ENCODE measurements around the gene CA10. TPM values are rescaled to one million over a fixed set of nuclear protein-coding genes. Genes with fewer than 3 reads are reported as not detected.
A peak's percentile ranks its signal among the peaks of the same experiment; 100 is the strongest.

The CA10 gene
- polyA plus RNA-seq, 1 donor from 2014 or later = not detected

- no peak overlapping the region for H3K4me3 Mint-ChIP-seq
- peaks cover 7% of the 10 kb centered on the region for H3K27me3 Mint-ChIP-seq
- no peaks in the 10 kb centered on the region for H3K4me1 Mint-ChIP-seq
- peaks cover 0 to 2% (median 0%) of the 10 kb centered on the region in 3 donors for H3K9me3 Mint-ChIP-seq
- no peak overlapping the region for H3K27ac Mint-ChIP-seq
- H3K36me3 Mint-ChIP-seq = no peaks in the 10 kb centered on the region
Measured at GRCh38 chr17:51651513-51652298, 506.8 kb downstream of the CA10 start.

GRCh38 chr17:51650772-51651171 is 507.7 kb downstream of the CA10 start:
- H3K9me3 Mint-ChIP-seq = peaks cover 0 to 2% (median 0%) of the 10 kb centered on the region in 3 donors
- H3K36me3 Mint-ChIP-seq = no peaks in the 10 kb centered on the region
- no peaks in the 10 kb centered on the region for H3K4me1 Mint-ChIP-seq
- peaks cover 8% of the 10 kb centered on the region for H3K27me3 Mint-ChIP-seq
- no peak overlapping the region for H3K4me3 Mint-ChIP-seq
- no peak overlapping the region for H3K27ac Mint-ChIP-seq

GRCh38 chr17:51650202-51650601 is 508.3 kb downstream of the CA10 start:
- Mint-ChIP-seq H3K4me3 (no peak overlapping the region), H3K9me3 (peaks cover 0 to 2% (median 0%) of the 10 kb centered on the region in 3 donors), H3K4me1 (no peaks in the 10 kb centered on the region), H3K27me3 (peaks cover 10% of the 10 kb centered on the region), H3K36me3 (no peaks in the 10 kb centered on the region), H3K27ac (no peak overlapping the region)

- Mint-ChIP-seq H3K27me3 (peaks cover 14% of the 10 kb centered on the region), H3K4me3 (no peak overlapping the region), H3K9me3 (peaks cover 0 to 3% (median 2%) of the 10 kb centered on the region in 3 donors), H3K4me1 (no peaks in the 10 kb centered on the region), H3K36me3 (no peaks in the 10 kb centered on the region), H3K27ac (no peak overlapping the region)
Measured at GRCh38 chr17:51647826-51648225, 510.7 kb downstream of the CA10 start.

- no peaks in the 10 kb centered on the region for H3K4me1 Mint-ChIP-seq
Measured at GRCh38 chr17:51647067-51647466, 511.4 kb downstream of the CA10 start.

GRCh38 chr17:51646539-51646938 is 512.0 kb downstream of the CA10 start:
- Mint-ChIP-seq H3K4me3 (no peak overlapping the region), H3K27me3 (peaks cover 14% of the 10 kb centered on the region), H3K27ac (no peak overlapping the region), H3K9me3 (peaks cover 0 to 3% (median under 1%) of the 10 kb centered on the region in 3 donors), H3K4me1 (no peaks in the 10 kb centered on the region), H3K36me3 (no peaks in the 10 kb centered on the region)

More at GRCh38 chr17:51647067-51647466, 511.4 kb downstream of the CA10 start:
- Mint-ChIP-seq H3K27me3 (peaks cover 14% of the 10 kb centered on the region), H3K4me3 (no peak overlapping the region), H3K27ac (no peak overlapping the region), H3K9me3 (peaks cover 0 to 3% (median 2%) of the 10 kb centered on the region in 3 donors), H3K36me3 (no peaks in the 10 kb centered on the region)

- Mint-ChIP-seq H3K27me3 (peaks cover 14% of the 10 kb centered on the region), H3K36me3 (no peaks in the 10 kb centered on the region), H3K4me3 (no peak overlapping the region), H3K27ac (no peak overlapping the region), H3K4me1 (no peaks in the 10 kb centered on the region), H3K9me3 (peaks cover 0 to 3% (median 0%) of the 10 kb centered on the region in 3 donors)
Measured at GRCh38 chr17:51645056-51645455, 513.5 kb downstream of the CA10 start.

- no peak overlapping the region for H3K4me3 Mint-ChIP-seq
- peaks cover 12% of the 10 kb centered on the region for H3K27me3 Mint-ChIP-seq
- H3K9me3 Mint-ChIP-seq = peaks cover 0 to 3% (median 0%) of the 10 kb centered on the region in 3 donors
Measured at GRCh38 chr17:51643702-51644490, 514.6 kb downstream of the CA10 start.

GRCh38 chr17:51642029-51642428 is 516.5 kb downstream of the CA10 start:
- no peak overlapping the region for H3K27ac Mint-ChIP-seq
- peaks cover 10% of the 10 kb centered on the region for H3K27me3 Mint-ChIP-seq
- no peaks in the 10 kb centered on the region for H3K4me1 Mint-ChIP-seq
- peaks cover 0 to 4% (median 3%) of the 10 kb centered on the region in 3 donors for H3K9me3 Mint-ChIP-seq
- no peak overlapping the region for H3K4me3 Mint-ChIP-seq
- H3K36me3 Mint-ChIP-seq = no peaks in the 10 kb centered on the region

More at GRCh38 chr17:51643702-51644490, 514.6 kb downstream of the CA10 start:
- H3K36me3 Mint-ChIP-seq = no peaks in the 10 kb centered on the region
- no peak overlapping the region for H3K27ac Mint-ChIP-seq
- no peaks in the 10 kb centered on the region for H3K4me1 Mint-ChIP-seq

- peaks cover 0 to 6% (median 3%) of the 10 kb centered on the region in 3 donors for H3K9me3 Mint-ChIP-seq
Measured at GRCh38 chr17:51640108-51640622, 518.3 kb downstream of the CA10 start.

GRCh38 chr17:51638971-51639370 is 519.5 kb downstream of the CA10 start:
- Mint-ChIP-seq H3K27me3 (peaks cover 4% of the 10 kb centered on the region), H3K4me1 (no peaks in the 10 kb centered on the region), H3K27ac (peak overlapping the region in 1 of 3 donors; percentile 60), H3K4me3 (no peak overlapping the region), H3K36me3 (no peaks in the 10 kb centered on the region), H3K9me3 (peaks cover 0 to 6% (median 0%) of the 10 kb centered on the region in 3 donors)

More at GRCh38 chr17:51640108-51640622, 518.3 kb downstream of the CA10 start:
- Mint-ChIP-seq H3K4me3 (no peak overlapping the region), H3K36me3 (no peaks in the 10 kb centered on the region), H3K27me3 (peaks cover 7% of the 10 kb centered on the region), H3K4me1 (no peaks in the 10 kb centered on the region), H3K27ac (no peak overlapping the region)

GRCh38 chr17:51636291-51636690 is 522.2 kb downstream of the CA10 start:
- Mint-ChIP-seq H3K27me3 (peaks cover 6% of the 10 kb centered on the region), H3K4me3 (no peak overlapping the region), H3K4me1 (no peaks in the 10 kb centered on the region), H3K36me3 (no peaks in the 10 kb centered on the region), H3K27ac (no peak overlapping the region), H3K9me3 (peaks cover 0 to 6% (median 0%) of the 10 kb centered on the region in 3 donors)

- H3K9me3 Mint-ChIP-seq = no peaks in the 10 kb centered on the region
- no peaks in the 10 kb centered on the region for H3K4me1 Mint-ChIP-seq
- no peak overlapping the region for H3K27ac Mint-ChIP-seq
- H3K27me3 Mint-ChIP-seq = peaks cover 2% of the 10 kb centered on the region
- H3K4me3 Mint-ChIP-seq = peak overlapping the region in 1 of 4 donors; percentile 41
- H3K36me3 Mint-ChIP-seq = no peaks in the 10 kb centered on the region
Measured at GRCh38 chr17:51630101-51630671, 528.3 kb downstream of the CA10 start.

- no peaks in the 10 kb centered on the region for H3K36me3 Mint-ChIP-seq
- H3K9me3 Mint-ChIP-seq = no peaks in the 10 kb centered on the region
- H3K27me3 Mint-ChIP-seq = peaks cover 2% of the 10 kb centered on the region
- no peaks in the 10 kb centered on the region for H3K4me1 Mint-ChIP-seq
- peak overlapping the region in 1 of 4 donors; percentile 51 for H3K4me3 Mint-ChIP-seq
- no peak overlapping the region for H3K27ac Mint-ChIP-seq
Measured at GRCh38 chr17:51629232-51629631, 529.3 kb downstream of the CA10 start.

- Mint-ChIP-seq H3K4me1 (no peaks in the 10 kb centered on the region), H3K4me3 (no peak overlapping the region), H3K9me3 (no peaks in the 10 kb centered on the region), H3K36me3 (no peaks in the 10 kb centered on the region), H3K27ac (no peak overlapping the region), H3K27me3 (peaks cover 2% of the 10 kb centered on the region)
Measured at GRCh38 chr17:51627779-51628178, 530.7 kb downstream of the CA10 start.
